HG03045 (cell line): Measurements from ENCODE around the gene PKNOX2.

ENCODE experiments used
- ATAC-seq: cut with Tn5 transposase; IDR thresholded peaks from one replicate; pipeline ENCODE4 v1.9.1; 2021; ENCODE audit warnings: mild to moderate bottlenecking, moderate library complexity; ENCODE audit not compliant: unreplicated experiment

PKNOX2 gene

DNA sequence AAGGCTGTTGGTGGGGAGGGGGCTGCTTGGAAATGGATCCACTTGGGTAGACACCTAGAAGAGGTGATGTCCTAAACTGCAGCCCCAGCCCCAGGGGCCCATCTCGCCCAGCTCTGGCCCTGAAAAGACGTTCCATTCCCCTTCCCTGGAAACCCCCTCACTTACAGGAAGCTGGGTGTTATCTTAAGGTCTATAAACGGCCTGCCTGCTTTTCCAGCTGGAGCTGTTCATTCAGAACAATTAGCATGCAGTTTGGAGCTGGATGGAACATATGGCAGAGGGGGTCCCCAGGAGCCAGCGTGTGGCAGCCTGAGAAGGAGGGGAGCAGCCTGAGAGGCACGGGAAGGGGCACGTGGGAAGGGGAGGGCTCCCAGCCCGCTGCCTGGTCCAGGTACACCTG, 139.6 kb downstream of the PKNOX2 start:
- ATAC-seq, result no peak

DNA sequence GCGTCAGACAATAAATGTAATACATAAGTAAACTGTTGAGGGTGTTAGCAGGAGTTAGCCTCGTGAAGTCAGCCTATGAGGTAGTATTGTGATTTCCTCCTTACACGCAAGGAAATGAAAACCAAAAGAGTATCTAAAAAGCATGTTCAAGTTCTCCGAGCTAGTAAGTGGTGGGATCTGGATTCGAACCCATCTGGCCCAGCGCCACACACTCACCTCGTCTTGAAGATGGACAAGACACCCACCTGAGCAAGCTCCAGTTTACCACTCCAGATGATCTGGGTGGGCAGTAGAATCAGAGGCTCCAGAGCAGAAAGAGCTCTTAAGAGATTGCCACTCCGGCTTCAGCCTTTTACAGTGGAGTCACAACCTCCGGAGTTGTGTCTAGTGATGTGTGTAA, 140.3 kb downstream of the PKNOX2 start:
- ATAC-seq, result no peak

DNA sequence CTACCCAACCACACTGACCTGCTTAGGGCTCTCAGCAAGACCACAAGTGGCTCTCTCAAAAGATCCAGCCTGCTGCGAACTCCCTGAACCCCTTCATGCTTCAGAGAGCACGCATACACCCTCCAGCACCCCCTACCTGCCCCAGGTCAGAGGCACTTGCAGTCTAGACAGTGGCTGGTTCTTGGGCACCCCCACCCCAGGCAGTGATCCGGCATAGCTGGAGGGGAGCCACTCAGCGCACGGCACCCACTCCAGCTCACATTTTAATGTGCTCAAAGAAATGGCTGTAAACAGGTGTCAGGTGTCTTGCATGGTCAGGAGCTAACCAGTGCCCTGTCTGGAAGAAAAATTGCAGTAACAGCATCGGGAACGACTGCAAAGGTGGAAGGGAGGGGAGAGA, 140.8 kb downstream of the PKNOX2 start:
- no peak for ATAC-seq

DNA sequence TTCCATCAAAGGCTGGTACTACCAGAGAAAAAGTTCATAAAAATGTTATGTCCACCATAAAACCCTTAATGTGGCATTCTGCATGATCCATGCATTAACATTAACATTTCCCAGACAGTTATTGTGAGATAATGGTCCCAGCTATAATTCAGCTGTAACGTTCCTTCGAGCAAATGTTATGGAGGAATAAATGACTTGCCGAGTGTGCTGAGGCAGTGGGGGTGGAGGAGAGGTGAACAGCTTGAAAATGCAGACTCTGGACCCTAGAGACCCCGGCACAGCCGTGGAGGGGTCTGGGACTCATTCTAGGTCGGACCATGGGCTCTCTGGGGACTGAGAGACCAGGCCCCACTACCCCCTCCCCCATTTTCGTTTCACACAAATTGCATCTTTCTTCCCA, 141.9 kb downstream of the PKNOX2 start:
- ATAC-seq, result no peak

DNA sequence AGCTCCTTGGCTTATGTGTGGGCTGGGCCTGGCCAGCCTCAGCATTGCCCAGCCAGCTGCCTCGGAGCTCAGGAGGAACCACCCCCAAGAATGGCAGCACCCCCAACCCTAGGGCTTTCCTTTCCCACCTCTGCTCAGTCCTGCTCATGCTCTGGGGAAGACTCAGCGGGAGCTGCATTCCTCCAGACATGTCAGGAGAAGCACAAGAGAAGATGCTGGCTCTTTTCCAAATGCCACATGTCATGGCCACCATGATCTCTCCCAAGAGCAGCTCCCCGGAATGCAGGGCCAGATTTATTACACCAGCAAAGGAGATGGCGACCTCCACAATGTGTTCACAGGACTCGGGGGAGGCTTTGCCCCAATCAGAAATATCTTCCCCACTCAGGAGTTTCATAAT, 143.7 kb downstream of the PKNOX2 start:
- no peak for ATAC-seq

DNA sequence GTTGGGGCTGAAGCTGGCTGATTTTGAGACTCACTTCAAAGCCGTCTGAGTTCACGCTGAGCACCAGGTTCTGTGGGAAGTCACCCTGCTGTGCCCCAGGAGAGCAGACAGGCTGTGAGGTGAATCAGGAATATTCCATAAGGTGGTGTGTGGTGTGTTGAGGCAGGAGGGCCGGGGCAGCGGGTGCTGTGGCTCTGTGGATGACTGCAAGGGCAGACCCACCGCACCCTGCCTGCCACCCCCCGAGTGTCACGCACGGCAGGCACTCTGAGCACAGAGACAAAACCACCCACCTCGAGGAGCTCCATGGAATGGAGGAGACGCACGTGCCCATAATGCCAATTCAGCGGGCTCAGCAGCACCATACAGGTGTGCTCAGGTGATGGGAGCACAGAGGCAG, 147.8 kb downstream of the PKNOX2 start:
- ATAC-seq, result no peak

DNA sequence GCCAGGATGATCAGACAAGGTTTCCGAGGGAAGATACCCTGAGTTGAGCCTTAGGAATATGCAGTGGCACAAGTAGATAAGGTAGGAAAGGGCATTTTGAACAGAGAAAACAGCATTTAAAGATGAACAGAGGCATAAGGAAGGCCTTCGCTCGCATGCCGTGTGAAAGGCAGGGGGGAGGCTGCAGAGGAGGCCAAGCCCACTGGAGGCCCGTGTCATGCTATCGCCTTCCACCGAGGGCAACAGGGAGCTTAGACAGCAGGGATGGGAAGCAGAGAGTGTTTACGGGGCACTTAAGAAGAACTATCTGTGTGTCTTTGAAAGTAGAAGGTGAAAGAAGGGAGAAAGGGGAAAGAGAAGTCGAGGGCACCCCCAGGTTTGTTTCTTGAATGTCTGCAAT, 148.3 kb downstream of the PKNOX2 start:
- ATAC-seq, result no peak

DNA sequence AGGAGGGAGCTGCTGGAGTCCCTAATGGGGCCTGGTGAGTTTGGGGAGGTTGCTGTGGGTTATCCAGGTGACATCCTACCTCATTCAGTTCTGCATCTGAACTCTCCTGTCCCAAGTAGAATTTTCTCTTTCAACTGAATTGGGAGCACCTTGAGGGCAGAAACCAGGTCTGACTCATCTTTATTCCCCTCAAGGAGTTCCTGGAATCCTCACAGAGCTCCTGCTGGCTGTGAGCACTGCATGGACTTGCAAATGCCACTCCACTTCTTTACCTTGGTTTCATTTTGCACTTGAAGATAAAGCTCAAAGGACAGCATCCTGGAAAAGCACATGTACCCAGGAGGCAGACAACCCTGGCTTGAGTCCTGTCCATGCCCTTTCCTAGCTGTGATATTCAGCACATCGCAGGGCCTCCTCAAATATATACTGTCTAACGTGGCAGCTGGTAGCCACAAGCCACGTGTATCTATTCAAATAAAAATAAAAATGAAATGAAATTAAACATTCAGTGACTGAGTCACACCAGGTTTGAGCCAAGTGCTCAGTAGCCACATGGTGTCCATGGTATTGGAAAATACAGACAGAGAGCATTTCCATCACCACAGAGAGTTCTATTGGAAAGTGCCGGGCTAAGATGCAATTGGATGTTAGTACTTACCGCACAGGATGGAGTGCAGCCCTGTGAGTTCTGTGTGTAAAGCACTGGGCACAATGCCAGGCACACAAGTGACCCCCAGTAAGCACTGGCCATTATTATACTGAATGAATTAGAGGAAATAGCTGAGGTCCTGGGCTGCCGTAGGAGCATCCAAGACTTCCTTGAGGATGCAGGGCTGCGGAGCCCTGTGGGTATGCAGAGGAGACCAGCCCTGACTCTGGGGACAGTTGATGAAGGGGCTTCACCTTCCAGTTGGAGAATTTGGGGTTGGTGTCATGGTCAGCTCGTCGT, 149.0 kb downstream of the PKNOX2 start:
- ATAC-seq, result no peak

DNA sequence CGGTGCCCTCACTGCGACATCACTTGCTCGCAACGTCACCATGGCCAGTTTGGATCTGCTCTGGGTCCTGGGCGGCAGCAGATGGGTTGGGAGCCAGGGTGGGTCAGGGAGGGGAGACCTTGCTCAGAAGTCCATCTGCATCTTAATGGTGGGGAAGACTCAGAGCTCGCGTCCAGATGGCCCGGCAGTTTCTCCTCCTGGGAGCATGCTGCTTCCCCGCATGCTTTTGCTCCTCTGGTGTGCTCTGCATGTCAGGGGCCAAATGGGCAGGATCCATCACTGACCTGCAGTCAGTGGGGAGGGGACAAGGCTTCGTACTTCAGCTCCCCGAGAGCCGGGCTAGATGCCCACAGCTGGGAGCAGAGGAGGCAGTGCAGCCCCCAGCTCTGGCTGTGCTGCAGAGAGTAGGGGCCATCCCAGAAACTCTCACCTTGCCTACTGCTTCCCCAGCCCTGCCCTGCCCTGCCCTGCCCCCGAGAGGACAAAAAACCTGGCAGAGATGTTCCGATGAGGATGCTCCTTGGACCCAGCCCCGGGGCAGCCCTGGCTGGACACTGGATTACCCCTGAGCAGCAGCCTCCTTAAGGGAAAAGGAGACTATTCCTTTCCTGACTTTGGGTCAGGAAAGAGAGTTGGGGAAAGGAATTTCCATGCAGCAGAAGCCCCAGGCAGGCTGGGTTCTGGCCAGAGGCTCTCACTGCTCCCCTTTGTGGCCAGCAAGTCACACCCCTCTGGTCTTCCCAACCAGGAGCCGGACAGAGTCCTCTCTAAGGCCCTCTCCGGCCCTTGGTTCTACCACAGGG, 149.9 kb downstream of the PKNOX2 start:
- ATAC-seq, result no peak

DNA sequence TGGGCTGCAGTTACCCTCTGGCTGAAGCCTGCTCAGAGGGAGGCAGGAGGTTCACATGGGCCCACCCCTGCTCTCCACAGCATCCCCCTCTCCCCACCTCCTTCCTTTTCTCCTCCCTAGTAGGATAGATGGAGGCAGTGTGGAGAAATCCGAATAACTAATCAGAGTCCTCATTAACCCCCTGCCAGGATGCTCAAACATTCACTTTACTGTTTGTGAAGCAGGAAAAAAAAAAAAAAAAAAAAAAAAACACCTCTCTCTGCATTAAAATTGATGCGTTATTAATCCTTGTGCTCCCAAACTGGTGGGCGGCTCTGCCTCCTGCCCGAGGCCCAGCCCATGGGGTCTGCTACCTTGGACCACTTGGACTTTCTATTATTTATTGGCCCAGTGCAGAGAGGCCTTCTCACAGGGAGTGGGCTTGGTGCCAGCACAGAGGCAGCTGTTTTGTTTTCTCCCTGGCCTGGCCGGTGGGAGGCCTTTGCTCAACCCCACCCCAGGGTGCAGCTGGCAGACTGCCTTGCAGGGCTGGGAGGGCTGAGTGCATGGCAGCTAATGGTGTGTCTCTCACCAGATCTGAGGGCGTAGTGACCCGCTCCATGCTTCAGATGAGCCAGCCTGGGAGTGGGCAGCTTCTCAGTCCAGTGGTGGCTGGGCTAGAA, 150.7 kb downstream of the PKNOX2 start:
- ATAC-seq, result no peak

DNA sequence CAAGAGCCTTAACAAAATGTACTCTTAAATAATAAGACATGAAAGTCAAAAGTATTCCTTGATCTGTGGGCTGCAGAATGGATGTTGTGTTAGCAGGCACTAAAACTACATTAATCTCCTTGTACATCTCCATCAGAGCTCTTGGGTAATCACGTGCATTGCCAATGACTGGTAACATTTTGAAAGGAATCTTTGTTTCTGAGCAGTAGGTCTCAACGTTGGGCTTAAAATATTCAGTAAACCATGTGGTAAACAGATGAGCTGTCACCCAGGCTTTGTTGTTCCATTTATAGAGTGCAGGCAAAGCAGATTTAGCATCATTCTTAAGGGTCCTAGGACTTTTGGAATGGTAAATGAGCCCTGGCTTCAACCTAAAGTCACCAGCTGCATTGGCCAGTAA, 152.9 kb downstream of the PKNOX2 start:
- no peak for ATAC-seq

DNA sequence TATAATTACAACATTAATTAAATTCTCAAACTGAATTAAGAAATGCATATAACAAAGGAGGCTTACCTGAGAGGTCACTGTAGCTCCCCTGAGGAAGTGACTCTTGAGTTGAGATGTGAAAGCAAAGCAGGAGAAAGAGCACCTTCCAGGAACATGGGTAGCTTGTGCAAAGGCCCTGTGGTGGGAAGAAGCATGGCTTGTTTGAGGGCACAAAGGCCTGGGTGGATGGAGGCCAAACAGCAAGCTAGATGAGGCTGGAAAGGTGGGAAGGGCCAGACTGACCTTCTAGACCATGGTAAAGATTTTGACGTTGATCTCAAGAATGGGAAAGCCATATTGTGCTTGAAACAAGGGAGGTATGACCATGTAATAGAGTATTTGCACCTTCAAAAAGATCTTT, 155.1 kb downstream of the PKNOX2 start:
- ATAC-seq, result no peak

DNA sequence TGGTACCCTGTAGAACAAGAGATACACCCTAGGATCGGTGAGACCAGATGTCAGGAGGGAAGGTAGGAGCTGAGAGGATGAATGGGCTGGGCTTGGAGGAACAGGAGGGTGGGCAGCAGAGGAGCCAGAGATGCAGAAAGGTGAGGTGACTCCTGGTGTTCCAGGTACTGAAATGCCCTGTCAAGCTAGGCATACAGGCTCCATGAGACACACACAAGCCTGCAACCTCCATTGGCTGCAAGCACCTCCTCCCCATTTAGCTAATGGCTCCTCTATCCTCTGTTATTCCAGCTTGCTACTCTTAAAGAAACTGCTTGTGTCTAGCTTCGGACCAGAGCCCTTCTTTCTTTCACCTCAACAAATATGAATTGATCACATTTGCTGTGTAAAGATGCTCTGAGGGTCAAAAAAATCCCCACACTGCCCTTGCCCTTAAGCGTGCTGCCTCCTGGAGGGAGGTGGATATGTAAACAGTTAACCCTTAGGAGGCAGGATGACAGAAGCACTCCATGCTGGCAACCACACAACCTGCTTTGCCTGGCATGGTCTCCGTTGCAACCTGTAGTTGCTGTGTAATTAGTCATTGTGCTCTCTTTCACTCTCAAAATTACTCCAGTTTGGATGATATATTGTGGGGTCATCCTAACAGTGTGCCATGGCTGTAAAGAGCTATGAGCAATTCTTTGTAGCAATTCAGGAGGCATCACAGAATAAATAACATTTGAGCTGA, 156.0 kb downstream of the PKNOX2 start:
- no peak for ATAC-seq

DNA sequence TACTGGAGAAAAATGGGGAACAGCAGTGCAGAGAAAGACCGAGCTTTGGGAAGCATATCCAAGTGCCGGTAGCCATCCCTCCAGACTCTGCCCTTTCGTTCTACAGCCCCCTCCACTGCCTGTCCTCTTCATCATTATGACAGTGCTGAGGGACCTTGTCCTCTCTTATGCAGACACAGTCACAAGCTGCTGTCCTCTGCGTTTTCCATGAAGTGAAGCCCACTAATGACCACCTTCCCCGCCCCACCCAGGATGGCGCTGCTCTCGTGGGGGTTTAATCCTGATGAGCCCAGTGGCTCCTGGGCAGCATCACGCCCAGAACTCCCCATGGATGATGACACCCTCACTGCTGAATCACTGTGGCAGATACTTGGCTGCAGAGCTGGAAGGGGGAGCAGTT, 157.7 kb downstream of the PKNOX2 start:
- no peak for ATAC-seq

DNA sequence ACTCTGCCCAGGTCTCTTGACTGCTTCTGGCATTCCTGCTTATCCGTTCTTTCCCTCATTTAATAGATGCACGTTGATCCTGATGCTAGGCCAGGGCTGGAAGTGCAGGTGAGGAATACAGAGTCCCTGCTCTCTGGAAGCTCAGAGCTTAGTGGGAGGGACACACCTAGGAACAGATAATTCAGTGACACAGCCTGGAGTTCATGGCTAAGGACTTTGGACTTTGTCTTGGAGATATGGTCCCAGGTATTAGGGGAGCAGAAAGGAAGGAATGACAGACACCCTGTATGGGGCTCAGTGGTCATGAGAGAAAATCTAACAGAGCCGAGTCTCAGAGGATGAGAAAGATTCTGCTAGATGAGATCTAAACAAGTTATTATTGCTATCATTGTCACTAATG, 160.6 kb downstream of the PKNOX2 start:
- no peak for ATAC-seq

DNA sequence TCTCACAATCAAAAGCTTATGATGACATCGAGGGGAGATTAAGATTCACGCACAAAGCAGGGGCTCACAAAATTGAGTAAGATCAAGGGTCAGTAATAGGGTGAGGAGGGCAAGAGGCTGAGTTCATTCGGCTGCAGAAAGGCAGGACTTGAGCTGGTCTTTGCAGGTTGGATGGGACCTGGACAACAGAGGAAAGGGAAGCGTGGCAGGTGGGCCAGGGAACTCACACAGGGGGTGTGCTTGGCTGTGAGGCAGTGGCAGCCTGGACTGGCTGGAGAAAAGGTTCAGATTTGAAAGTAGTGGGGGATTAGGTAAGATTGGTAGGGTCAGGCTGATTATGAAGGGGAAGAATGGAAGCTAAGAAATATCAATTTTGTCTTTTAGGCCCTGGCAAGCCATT, 161.6 kb downstream of the PKNOX2 start:
- ATAC-seq, result no peak

DNA sequence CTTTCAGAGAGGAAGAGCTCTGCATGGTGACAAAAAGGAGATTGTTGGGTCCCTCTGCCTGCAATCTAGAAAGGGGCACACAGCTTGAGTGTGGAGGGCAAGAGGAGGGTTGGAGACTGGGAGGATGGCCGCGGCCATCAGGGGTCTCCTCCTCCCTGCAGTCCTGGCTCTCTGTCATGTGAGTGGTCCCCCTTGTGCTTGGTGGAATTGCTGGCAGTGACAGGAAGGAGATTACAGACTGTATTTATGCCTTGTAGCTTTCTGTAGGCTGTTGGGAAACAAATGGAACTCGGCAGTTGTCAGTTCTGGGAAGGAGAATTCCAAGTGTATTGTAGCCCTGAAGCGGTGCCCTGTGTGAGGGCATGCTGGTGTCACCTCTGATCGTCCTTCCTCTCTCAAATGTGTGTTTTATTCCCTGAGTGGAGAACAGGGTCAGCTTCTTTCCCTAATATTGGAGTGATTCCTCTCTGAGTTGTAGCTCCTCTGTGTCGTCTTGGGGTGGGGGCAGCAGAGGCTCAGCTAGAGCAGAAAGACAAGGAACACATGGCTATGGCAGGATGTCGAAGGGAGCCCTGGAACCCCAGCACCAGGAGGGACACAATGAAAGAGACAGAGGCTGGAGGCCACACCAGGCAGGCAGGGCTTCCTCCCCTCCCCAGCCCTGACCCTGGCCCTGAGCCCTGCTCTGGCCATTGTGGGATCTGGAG, 163.1 kb downstream of the PKNOX2 start:
- ATAC-seq, result no peak

DNA sequence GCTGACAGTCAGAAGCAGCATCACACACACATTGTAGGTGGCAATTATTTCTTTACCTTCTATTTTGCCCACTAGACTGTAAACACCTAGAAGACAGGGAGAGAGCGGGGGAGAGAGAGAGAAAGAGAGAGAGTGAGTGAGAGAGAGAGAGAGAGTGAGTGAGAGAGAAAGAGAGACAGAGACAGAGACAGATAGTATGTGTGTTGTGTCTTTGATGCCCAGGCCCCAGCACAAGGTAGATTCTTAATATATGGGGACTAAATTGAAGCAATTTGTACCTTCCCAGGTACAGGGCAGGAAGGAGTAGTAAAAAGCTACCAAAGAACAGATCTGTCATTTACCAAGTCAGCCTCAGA, 163.7 kb downstream of the PKNOX2 start:
- ATAC-seq, result no peak

DNA sequence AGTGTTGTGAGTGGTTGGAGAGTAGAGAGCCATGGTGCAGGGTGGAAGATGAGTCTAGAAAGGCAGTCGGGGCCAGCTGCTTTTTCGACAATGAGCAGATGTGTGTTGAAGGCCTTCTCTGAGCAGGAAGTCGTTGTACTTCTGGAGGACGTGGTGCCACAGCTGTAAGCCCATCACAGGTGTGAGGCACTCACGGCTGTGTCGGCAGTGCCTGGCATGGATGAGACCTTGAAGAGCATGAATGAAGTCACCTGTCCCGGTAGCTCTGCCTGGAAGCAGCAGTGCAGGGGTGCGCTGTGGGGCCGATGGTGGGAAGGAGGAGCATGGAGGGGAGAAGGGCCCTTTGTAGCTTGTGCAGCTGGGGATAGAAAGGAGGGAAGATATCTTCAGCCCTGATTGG, 165.2 kb downstream of the PKNOX2 start:
- no peak for ATAC-seq
